Lung (tissue), 12 donors: Measurements from ENCODE around the gene TBC1D10B. TPM values are rescaled to one million over a fixed set of nuclear protein-coding genes. Genes with fewer than 3 reads are reported as not detected.

Experiments used
- ATAC-seq: fragments of 200-7000 bp; cut with Tn5 transposase; one replicate; pipeline ENCODE4 v1.9.1; 2020; ENCODE audit warnings: moderate number of reproducible peaks; ENCODE audit not compliant: insufficient read depth, low FRiP score
- DNase-seq, 3 donors: peaks; one replicate each; pipeline ENCODE4 v3.0.0-alpha.2; 2013 to 2017
- H3K27ac ChIP-seq, 2 donors: one replicate each; pipeline ENCODE4 v1.5.1; 2013; ENCODE audit warnings: mild to moderate bottlenecking in 2 of 2, moderate library complexity in 2 of 2, control low read depth in 1 of 2, inconsistent platforms in 1 of 2, low read depth in 1 of 2, low read length in 1 of 2
- H3K27me3 ChIP-seq, 3 donors: one replicate each; pipeline ENCODE4 v1.5.1; 2013; ENCODE audit warnings: low read length in 2 of 3; ENCODE audit not compliant: control insufficient read depth in 3 of 3, insufficient read depth in 3 of 3
- H3K36me3 ChIP-seq, 4 donors: one replicate each; pipeline ENCODE4 v1.5.1; 2013; ENCODE audit warnings: low read length in 4 of 4, mild to moderate bottlenecking in 1 of 4, moderate library complexity in 1 of 4; ENCODE audit not compliant: control insufficient read depth in 4 of 4, insufficient read depth in 4 of 4
- H3K4me1 ChIP-seq, 5 donors: one replicate each; pipeline ENCODE4 v1.5.1; 2013; ENCODE audit warnings: low read length in 5 of 5, mild to moderate bottlenecking in 2 of 5, moderate library complexity in 1 of 5; ENCODE audit not compliant: control insufficient read depth in 5 of 5, insufficient read depth in 5 of 5
- H3K4me3 ChIP-seq: one replicate; pipeline ENCODE4 v1.5.1; 2013; ENCODE audit warnings: mild to moderate bottlenecking, control low read depth, moderate library complexity
- H3K9ac ChIP-seq, 2 donors: one replicate each; pipeline ENCODE4 v1.5.1; 2013; ENCODE audit warnings: low read length in 2 of 2, control low read depth in 1 of 2; ENCODE audit not compliant: insufficient read depth in 1 of 2
- H3K9me3 ChIP-seq, 4 donors: one replicate each; pipeline ENCODE4 v1.5.1; 2013; ENCODE audit warnings: low read length in 3 of 4, mild to moderate bottlenecking in 1 of 4, moderate library complexity in 1 of 4; ENCODE audit not compliant: control insufficient read depth in 4 of 4, insufficient read depth in 3 of 4
- CTCF ChIP-seq: IDR thresholded peaks from 2 replicates; pipeline ENCODE4 v1.5.1; 2012; ENCODE audit warnings: mild to moderate bottlenecking; ENCODE audit errors: control extremely low read depth, extremely low read depth
- WGBS, 2 donors: extraction: QIAGEN DNeasy Blood & Tissue Kit; methylation state at CpG; one replicate each; pipeline ENCODE4 v1.1.7; 2013; 5-methylcytosine and 5-hydroxymethylcytosine counted together
- polyA plus RNA-seq, 2 donors: library from polyadenylated mRNA; stranded (reverse); fragments of 200-250 nt; gene quantifications; one replicate each; pipeline ENCODE4 v1.2.1, GENCODE V29; 2013
- total RNA-seq, 2 donors: library from RNA; depleted of rRNA in 1 of 2; stranded (reverse); fragments of >200 nt in 1 of 2; gene quantifications; one replicate each; pipeline ENCODE4 v1.2.1, GENCODE V29; 2014 to 2021
- donor health status: control.
- donor health status: control.
- donor health status: Bipolar disorder and iron deficiency.
- donor health status: healthy.
- donor health status: DM: yes; HTN: yes; CAD: no.

TBC1D10B gene
- total and polyA plus RNA-seq, 4 donors = 26.9 to 43.6 (median 29.8) TPM

- peaks cover 0 to 33% (median 9%) of the 10 kb centered on the region in 4 donors for H3K36me3 ChIP-seq
- WGBS, 2 donors = 87 to 88% methylated on average over 6 of the region's 6 CpGs
- no peak overlapping the region for H3K9ac ChIP-seq
- TF ChIP-seq CTCF = no peak
- DNase-seq (no peak), ATAC-seq (no peak)
- H3K4me3 ChIP-seq = no peak overlapping the region
- H3K27me3 ChIP-seq = no peaks in the 10 kb centered on the region
- no peaks in the 10 kb centered on the region for H3K9me3 ChIP-seq
- peaks cover 0 to 14% (median 8%) of the 10 kb centered on the region in 5 donors for H3K4me1 ChIP-seq
- no peak overlapping the region for H3K27ac ChIP-seq
These were observed 10.5 kb downstream of the TBC1D10B start for GRCh38 chr16:30359871-30360170.

GRCh38 chr16:30358990-30359870, 11.1 kb downstream of the TBC1D10B start:
- no peak overlapping the region for H3K4me3 ChIP-seq
- H3K27me3 ChIP-seq = no peaks in the 10 kb centered on the region
- no peak for TF ChIP-seq CTCF
- 92 to 93% methylated on average over 28 of the region's 28 CpGs for whole genome bisulfite sequencing, 2 donors
- ATAC-seq (no peak), DNase-seq (no peak)
- H3K9ac ChIP-seq = no peak overlapping the region
- no peak overlapping the region for H3K27ac ChIP-seq
- peaks cover 0 to 32% (median 7%) of the 10 kb centered on the region in 4 donors for H3K36me3 ChIP-seq
- no peaks in the 10 kb centered on the region for H3K9me3 ChIP-seq
- peaks cover 0 to 17% (median 8%) of the 10 kb centered on the region in 5 donors for H3K4me1 ChIP-seq

GRCh38 chr16:30358577-30358936, 11.7 kb downstream of the TBC1D10B start:
- no peak for DNase-seq
- H3K36me3 ChIP-seq = peaks cover 0 to 34% (median 9%) of the 10 kb centered on the region in 4 donors
- no peaks in the 10 kb centered on the region for H3K27me3 ChIP-seq
- H3K9me3 ChIP-seq = no peaks in the 10 kb centered on the region
- 93 to 94% methylated on average over 9 of the region's 9 CpGs for WGBS, 2 donors
- no peak overlapping the region for H3K9ac ChIP-seq
- TF ChIP-seq CTCF = no peak
- no peak for ATAC-seq
- H3K4me3 ChIP-seq = no peak overlapping the region
- peaks cover 0 to 24% (median 8%) of the 10 kb centered on the region in 5 donors for H3K4me1 ChIP-seq
- no peak overlapping the region for H3K27ac ChIP-seq
